ENCODE measurements around the gene ST6GALNAC1.

The ST6GALNAC1 gene, protein sequence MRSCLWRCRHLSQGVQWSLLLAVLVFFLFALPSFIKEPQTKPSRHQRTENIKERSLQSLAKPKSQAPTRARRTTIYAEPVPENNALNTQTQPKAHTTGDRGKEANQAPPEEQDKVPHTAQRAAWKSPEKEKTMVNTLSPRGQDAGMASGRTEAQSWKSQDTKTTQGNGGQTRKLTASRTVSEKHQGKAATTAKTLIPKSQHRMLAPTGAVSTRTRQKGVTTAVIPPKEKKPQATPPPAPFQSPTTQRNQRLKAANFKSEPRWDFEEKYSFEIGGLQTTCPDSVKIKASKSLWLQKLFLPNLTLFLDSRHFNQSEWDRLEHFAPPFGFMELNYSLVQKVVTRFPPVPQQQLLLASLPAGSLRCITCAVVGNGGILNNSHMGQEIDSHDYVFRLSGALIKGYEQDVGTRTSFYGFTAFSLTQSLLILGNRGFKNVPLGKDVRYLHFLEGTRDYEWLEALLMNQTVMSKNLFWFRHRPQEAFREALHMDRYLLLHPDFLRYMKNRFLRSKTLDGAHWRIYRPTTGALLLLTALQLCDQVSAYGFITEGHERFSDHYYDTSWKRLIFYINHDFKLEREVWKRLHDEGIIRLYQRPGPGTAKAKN

GRCh38 chr17:76643553-76644148 lies at the start of gene ST6GALNAC1:
Gene ST6GALNAC1 (minus strand): TSS chr17:76643757. CDS start chr17:76643638, 119 bp downstream.
- no peak for DNase-seq (ENCODE audit: low read depth)

- DNase-seq (ENCODE audit: low read depth), result no peak
Measured at GRCh38 chr17:76691379-76692191, 48.0 kb upstream of the ST6GALNAC1 start.

- DNase-seq (ENCODE audit: low read depth), result no peak
Measured at GRCh38 chr17:76690596-76691280, 47.2 kb upstream of the ST6GALNAC1 start.

- DNase-seq (ENCODE audit: low read depth), result no peak
Measured at GRCh38 chr17:76689859-76690258, 46.3 kb upstream of the ST6GALNAC1 start.

GRCh38 chr17:76688165-76688622 lies 44.6 kb upstream of the ST6GALNAC1 start:
- DNase-seq (ENCODE audit: low read depth), result no peak

- no peak for DNase-seq (ENCODE audit: low read depth)
Measured at GRCh38 chr17:76687298-76688164, 44.0 kb upstream of the ST6GALNAC1 start.

DNA sequence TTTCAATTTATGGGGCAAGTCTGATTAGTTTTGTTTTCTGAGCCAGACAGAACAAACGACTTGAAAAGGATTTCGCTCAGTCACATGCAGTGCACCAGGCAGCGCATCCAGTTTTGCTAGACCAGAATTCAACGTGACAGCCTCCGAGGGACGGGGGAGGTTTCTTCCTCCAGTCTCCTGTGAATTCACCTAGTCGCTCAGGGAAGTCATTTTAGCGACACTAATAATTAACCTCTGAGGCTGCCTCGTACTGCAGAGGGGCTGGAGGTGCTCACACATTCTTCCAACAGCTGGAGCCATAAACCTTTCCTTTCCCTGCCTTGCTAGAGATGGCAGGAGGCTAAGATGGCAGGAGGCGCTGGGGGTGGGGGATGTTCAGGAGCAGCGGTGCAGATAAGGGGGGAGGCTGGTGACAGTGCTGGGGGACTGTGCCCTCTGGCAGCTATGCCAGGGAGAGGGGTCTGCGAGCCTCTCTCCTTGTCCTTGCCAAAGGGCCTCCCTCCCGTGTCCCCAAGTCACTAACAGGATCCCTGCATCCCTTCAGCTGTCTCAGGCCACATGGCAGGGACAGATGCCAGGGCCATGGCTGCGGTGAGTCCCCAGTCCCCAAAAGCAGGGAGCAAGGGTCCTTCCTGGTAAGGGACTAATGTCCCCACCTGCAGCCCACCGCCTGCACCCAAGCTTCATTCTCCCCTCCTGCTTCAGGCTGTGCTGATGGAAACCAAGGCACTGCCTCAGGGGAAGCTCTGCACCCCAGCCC lies 43.2 kb upstream of the ST6GALNAC1 start:
- DNase-seq (ENCODE audit: low read depth), result no peak

- no peak for DNase-seq (ENCODE audit: low read depth)
Measured at GRCh38 chr17:76685846-76686245, 42.3 kb upstream of the ST6GALNAC1 start.

DNA sequence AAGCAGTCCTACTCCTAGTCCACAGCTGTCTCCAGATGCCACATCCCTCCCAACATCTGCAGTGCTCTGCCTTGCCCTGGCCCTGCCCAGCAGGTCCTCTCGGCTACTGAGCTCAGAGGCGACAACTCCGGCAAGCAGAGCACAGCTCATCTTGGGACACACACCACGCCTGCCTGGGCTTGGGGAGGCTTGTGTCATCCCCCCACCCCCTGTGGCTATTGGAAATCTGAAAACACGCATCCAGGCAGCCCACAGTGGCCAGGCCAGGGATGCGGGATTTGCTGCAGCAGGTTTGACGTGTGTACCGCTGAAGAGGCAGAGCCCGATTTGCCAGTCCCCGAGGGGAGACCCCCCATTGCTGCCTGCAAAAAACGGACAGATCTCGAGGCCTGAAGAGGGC lies 41.8 kb upstream of the ST6GALNAC1 start:
- no peak for DNase-seq (ENCODE audit: low read depth)

GRCh38 chr17:76684756-76685155 lies 41.2 kb upstream of the ST6GALNAC1 start:
- DNase-seq (ENCODE audit: low read depth), result no peak

DNA sequence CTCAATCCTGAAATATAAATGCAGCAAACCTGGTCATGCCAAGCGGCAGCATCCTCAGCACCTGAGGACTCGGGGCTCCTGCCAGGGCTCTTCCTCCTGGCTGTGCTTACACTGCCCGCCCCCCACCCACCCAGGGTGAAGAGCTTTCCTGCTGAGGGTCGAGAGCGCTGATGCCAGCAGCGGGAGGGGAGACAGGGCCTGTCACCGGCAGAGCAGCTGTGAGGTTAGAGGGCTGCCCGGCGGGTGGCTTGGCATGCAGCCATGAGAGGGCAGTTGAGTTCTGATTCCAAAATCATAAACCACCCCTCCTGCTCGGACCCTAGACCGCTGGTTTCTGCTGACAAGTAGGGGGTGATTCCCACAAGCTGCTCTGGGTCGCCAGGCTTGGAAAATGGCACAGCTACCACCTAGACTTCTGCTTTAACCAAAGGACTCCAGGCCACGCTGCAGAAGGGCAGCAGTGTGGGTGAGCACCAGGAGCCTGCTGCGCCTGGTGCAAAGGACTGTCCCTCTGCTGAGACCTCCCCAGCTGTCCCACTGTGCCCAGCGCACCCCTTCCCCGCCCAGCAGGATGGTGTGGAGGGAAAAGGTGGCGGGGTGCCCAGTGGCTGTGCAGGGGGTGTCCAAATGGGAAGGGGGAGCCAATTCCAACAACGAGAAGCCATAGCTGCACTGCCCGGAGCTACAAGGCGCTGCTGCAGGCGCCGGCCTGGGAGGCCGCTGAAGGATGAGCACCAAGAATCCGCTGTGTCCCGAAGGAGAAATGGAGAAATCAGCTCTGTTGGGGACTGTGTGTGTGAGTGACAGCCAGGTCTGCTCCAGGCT lies 40.6 kb upstream of the ST6GALNAC1 start:
- no peak for DNase-seq (ENCODE audit: low read depth)

DNA sequence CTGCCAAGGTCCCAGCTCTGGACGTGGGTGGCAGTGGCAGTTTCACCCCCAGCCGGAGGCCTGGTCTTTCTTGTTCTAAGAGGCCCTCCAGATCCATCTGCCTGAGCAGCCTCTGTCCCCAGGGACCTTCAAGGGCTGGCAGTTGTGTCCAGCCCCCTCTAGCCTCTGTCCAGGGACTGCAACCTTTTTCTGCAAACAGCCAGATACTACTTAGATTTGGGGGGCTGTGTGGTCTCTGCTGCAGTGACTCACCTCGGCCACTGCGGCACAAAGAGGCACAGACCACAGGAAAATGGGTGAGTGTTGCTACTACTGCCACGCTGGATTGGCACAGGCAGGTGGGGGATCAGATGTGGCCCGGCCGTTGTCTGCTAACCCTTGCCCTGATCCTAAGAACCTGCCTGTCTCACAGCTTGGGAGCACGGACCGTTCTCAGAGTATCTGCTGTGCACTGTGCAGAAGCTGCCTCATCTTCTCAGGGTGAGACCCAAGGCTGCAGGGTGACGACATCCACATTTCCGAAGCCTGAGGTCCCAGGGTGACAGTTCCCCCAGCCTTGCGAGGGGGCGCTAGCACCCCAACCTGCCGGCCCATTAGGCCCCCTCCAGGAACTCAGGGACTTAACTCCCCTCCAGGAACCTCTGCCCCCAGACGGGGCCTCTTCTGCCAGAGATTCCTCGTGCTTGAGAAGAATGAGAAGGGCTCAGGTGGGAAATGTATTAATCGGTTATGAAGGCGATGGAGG lies 39.6 kb upstream of the ST6GALNAC1 start:
- no peak for DNase-seq (ENCODE audit: low read depth)

GRCh38 chr17:76682296-76682695 lies 38.7 kb upstream of the ST6GALNAC1 start:
- no peak for DNase-seq (ENCODE audit: low read depth)

- peak; percentile 33 for DNase-seq (ENCODE audit: low read depth)
Measured at GRCh38 chr17:76681222-76682137, 37.9 kb upstream of the ST6GALNAC1 start.

DNA sequence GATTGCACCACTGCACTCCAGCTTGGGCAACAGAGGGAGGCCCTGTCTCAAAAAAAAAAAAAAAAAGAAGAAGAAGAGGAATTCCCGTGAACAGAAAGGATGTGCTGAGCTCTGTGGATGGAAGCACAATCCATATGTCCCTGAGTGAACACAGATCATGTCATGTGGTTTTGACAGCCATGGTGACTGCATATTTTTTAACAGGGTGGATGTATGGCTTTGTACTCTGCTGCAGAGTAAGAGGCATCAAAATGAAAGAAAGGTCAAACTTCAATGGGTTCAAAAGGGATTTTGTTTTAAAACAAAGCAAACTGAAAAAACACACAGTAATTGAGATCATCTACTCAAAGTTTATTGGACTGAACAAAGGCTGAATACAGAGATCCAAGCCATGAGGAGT lies 35.7 kb upstream of the ST6GALNAC1 start:
- DNase-seq (ENCODE audit: low read depth), result no peak

GRCh38 chr17:76678330-76678729 lies 34.8 kb upstream of the ST6GALNAC1 start:
- no peak for DNase-seq (ENCODE audit: low read depth)

- DNase-seq (ENCODE audit: low read depth), result no peak
Measured at GRCh38 chr17:76677406-76677805, 33.8 kb upstream of the ST6GALNAC1 start.
